CD8-positive, alpha-beta memory T cell (primary cell): ENCODE measurements around the gene SORBS2. TPM values are rescaled to one million over a fixed set of nuclear protein-coding genes. Genes with fewer than 3 reads are reported as not detected.

ENCODE experiments used
- CTCF ChIA-PET: fragments of 350-600 bp; sonication (Branson Sonifier 250); formaldehyde crosslinking; loops from one replicate; lab custom pipeline; 2021; ENCODE audit warnings: antibody characterized with exemption; lab: Charles Lee
- POLR2A ChIA-PET: fragments of 350-600 bp; sonication (Branson Sonifier 250); formaldehyde crosslinking; loops from one replicate; lab custom pipeline; 2021; ENCODE audit warnings: antibody characterized with exemption; lab: Charles Lee
- DNase-seq, 5 donors: peaks; one replicate each; pipeline versions ENCODE4 v3.0.0 to v3.0.0-alpha.2; 2020 to 2022; ENCODE audit warnings: mixed read lengths in 1 of 5
- H3K27ac ChIP-seq: one replicate; pipeline ENCODE4 v1.7.0; 2013; ENCODE audit warnings: low read depth, mild to moderate bottlenecking, low read length, moderate library complexity
- H3K27me3 ChIP-seq: 2 replicates; pipeline ENCODE4 v1.7.0; 2013; ENCODE audit warnings: low read length, mild to moderate bottlenecking; ENCODE audit not compliant: insufficient read depth, poor library complexity, severe bottlenecking
- H3K36me3 ChIP-seq: 2 replicates; pipeline ENCODE4 v1.7.0; 2013; ENCODE audit warnings: mild to moderate bottlenecking, low read length, moderate library complexity; ENCODE audit not compliant: insufficient read depth
- H3K4me1 ChIP-seq: 2 replicates; pipeline ENCODE4 v1.7.0; 2013; ENCODE audit warnings: mild to moderate bottlenecking, low read length, moderate library complexity; ENCODE audit not compliant: insufficient read depth
- H3K4me3 ChIP-seq: 2 replicates; pipeline ENCODE4 v1.7.0; 2013; ENCODE audit warnings: mild to moderate bottlenecking, low read length
- H3K9me3 ChIP-seq: 2 replicates; pipeline ENCODE4 v1.7.0; 2013; ENCODE audit warnings: mild to moderate bottlenecking, low read length
- H3K27ac Mint-ChIP-seq, 8 donors: one replicate each; pipeline ENCODE4 v1.8.0; 2020 to 2021; ENCODE audit warnings: mixed read lengths in 8 of 8, mild to moderate bottlenecking in 6 of 8, inconsistent platforms in 3 of 8, moderate library complexity in 3 of 8
- H3K27me3 Mint-ChIP-seq, 2 donors: one replicate each; pipeline ENCODE4 v1.8.0; 2020 to 2021; ENCODE audit warnings: mixed read lengths in 2 of 2, mild to moderate bottlenecking in 1 of 2, moderate library complexity in 1 of 2
- H3K36me3 Mint-ChIP-seq, 3 donors: one replicate each; pipeline ENCODE4 v1.8.0; 2020 to 2021; ENCODE audit warnings: mixed read lengths in 3 of 3, inconsistent platforms in 1 of 3, mild to moderate bottlenecking in 1 of 3
- H3K4me1 Mint-ChIP-seq, 3 donors: one replicate each; pipeline ENCODE4 v1.8.0; 2020 to 2021; ENCODE audit warnings: mixed read lengths in 3 of 3, inconsistent platforms in 1 of 3, mild to moderate bottlenecking in 1 of 3
- H3K4me3 Mint-ChIP-seq, 7 donors: one replicate each; pipeline ENCODE4 v1.8.0; 2020 to 2021; ENCODE audit warnings: mixed read lengths in 7 of 7, mild to moderate bottlenecking in 6 of 7, moderate library complexity in 4 of 7, inconsistent platforms in 2 of 7
- H3K9me3 Mint-ChIP-seq, 5 donors: one replicate each; pipeline ENCODE4 v1.8.0; 2020 to 2022; ENCODE audit warnings: mixed read lengths in 5 of 5, mild to moderate bottlenecking in 3 of 5, moderate library complexity in 2 of 5, inconsistent platforms in 1 of 5
- polyA plus RNA-seq: library from polyadenylated mRNA; unstranded; fragments of 300-500 nt; fragmentation: Illumina TruSeq; gene quantifications from one replicate; pipeline ENCODE4 v1.2.3, GENCODE V29; 2021
- total RNA-seq, 2 experiments: library from RNA; stranded (reverse); gene quantifications; one replicate each; pipeline ENCODE4 v1.2.3, GENCODE V29; 2021

Gene SORBS2
- total and polyA plus RNA-seq, 3 experiments from 2014 or later: not detected

- H3K36me3 ChIP-seq: no peaks in the 10 kb centered on the region
- H3K4me3 ChIP-seq: no peak overlapping the region
- CTCF ChIA-PET: interaction anchor here (1.0 to 2.9 kb wide), 4 partner anchors 8 to 127 kb away, joined by 3 to 14 read pairs (median 4); no protein-coding TSS in a partner anchor
- H3K9me3 ChIP-seq: no peaks in the 10 kb centered on the region
- H3K27ac Mint-ChIP-seq: no peak overlapping the region
- H3K27me3 ChIP-seq: no peaks in the 10 kb centered on the region
- DNase-seq: no peak
- H3K27ac ChIP-seq: no peak overlapping the region
- H3K27me3 Mint-ChIP-seq: peaks cover 4 to 37% of the 10 kb centered on the region in 2 donors
- H3K9me3 Mint-ChIP-seq: no peaks in the 10 kb centered on the region
- no peak overlapping the region for H3K4me3 Mint-ChIP-seq
- POLR2A ChIA-PET: no interaction called here
- H3K4me1 ChIP-seq: no peaks in the 10 kb centered on the region
- H3K36me3 Mint-ChIP-seq: no peaks in the 10 kb centered on the region
- no peaks in the 10 kb centered on the region for H3K4me1 Mint-ChIP-seq
Measured at GRCh38 chr4:185598846-185599552, 213.0 kb downstream of the SORBS2 start.

- H3K4me3 Mint-ChIP-seq: no peak overlapping the region
- ChIA-PET POLR2A (no interaction called here), CTCF (interaction anchor here (0.6 to 2.9 kb wide), 16 partner anchors 10 to 558 kb away, joined by 3 to 14 read pairs (median 4); partner anchors contain the start of gene UFSP2)
- Histone ChIP-seq H3K4me3 (no peak overlapping the region), H3K9me3 (no peaks in the 10 kb centered on the region), H3K36me3 (no peaks in the 10 kb centered on the region), H3K27me3 (no peaks in the 10 kb centered on the region), H3K4me1 (no peaks in the 10 kb centered on the region), H3K27ac (no peak overlapping the region)
- H3K4me1 Mint-ChIP-seq: no peaks in the 10 kb centered on the region
- DNase-seq: peak; percentile 34 to 72 (median 49)
- peaks cover 2 to 43% of the 10 kb centered on the region in 2 donors for H3K27me3 Mint-ChIP-seq
- no peak overlapping the region for H3K27ac Mint-ChIP-seq
- no peaks in the 10 kb centered on the region for H3K9me3 Mint-ChIP-seq
- no peaks in the 10 kb centered on the region for H3K36me3 Mint-ChIP-seq
Measured at GRCh38 chr4:185597532-185598188, 214.3 kb downstream of the SORBS2 start.

- H3K4me3 ChIP-seq: no peak overlapping the region
- no peaks in the 10 kb centered on the region for H3K9me3 Mint-ChIP-seq
- DNase-seq: no peak
- no peak overlapping the region for H3K27ac ChIP-seq
- no peak overlapping the region for H3K27ac Mint-ChIP-seq
- no peaks in the 10 kb centered on the region for H3K9me3 ChIP-seq
- no peaks in the 10 kb centered on the region for H3K4me1 ChIP-seq
- no peaks in the 10 kb centered on the region for H3K36me3 ChIP-seq
- H3K27me3 ChIP-seq: no peaks in the 10 kb centered on the region
- CTCF ChIA-PET: no interaction called here
- H3K4me3 Mint-ChIP-seq: no peak overlapping the region
- H3K4me1 Mint-ChIP-seq: peaks cover 0 to under 1% (median 0%) of the 10 kb centered on the region in 3 donors
- H3K36me3 Mint-ChIP-seq: peaks cover 0 to 1% (median 0%) of the 10 kb centered on the region in 3 donors
- H3K27me3 Mint-ChIP-seq: peaks cover 2 to 55% of the 10 kb centered on the region in 2 donors
- POLR2A ChIA-PET: no interaction called here
Measured at GRCh38 chr4:185592845-185593488, 219.0 kb downstream of the SORBS2 start.

- Mint-ChIP-seq H3K36me3 (peaks cover 0 to 1% (median 0%) of the 10 kb centered on the region in 3 donors), H3K9me3 (no peaks in the 10 kb centered on the region), H3K27me3 (peaks cover 5 to 56% of the 10 kb centered on the region in 2 donors), H3K4me3 (no peak overlapping the region), H3K4me1 (peaks cover 4 to 6% (median 5%) of the 10 kb centered on the region in 3 donors), H3K27ac (no peak overlapping the region)
- H3K9me3 ChIP-seq: no peaks in the 10 kb centered on the region
- DNase-seq: no peak
- H3K4me1 ChIP-seq: no peaks in the 10 kb centered on the region
- no peak overlapping the region for H3K27ac ChIP-seq
- no peaks in the 10 kb centered on the region for H3K27me3 ChIP-seq
- ChIA-PET POLR2A (no interaction called here), CTCF (no interaction called here)
- H3K4me3 ChIP-seq: no peak overlapping the region
- H3K36me3 ChIP-seq: no peaks in the 10 kb centered on the region
Measured at GRCh38 chr4:185592438-185592837, 219.6 kb downstream of the SORBS2 start.

GRCh38 chr4:185591679-185592141 lies 220.3 kb downstream of the SORBS2 start:
- Mint-ChIP-seq H3K4me3 (no peak overlapping the region), H3K27ac (peak overlapping the region in 1 of 8 donors; percentile 74), H3K9me3 (no peaks in the 10 kb centered on the region), H3K27me3 (peaks cover 7 to 59% of the 10 kb centered on the region in 2 donors), H3K4me1 (peaks cover 10 to 13% (median 10%) of the 10 kb centered on the region in 3 donors), H3K36me3 (peaks cover 0 to 1% (median 0%) of the 10 kb centered on the region in 3 donors)
- peaks cover 5% of the 10 kb centered on the region for H3K27me3 ChIP-seq
- H3K9me3 ChIP-seq: no peaks in the 10 kb centered on the region
- H3K4me1 ChIP-seq: peaks cover 3% of the 10 kb centered on the region
- no peaks in the 10 kb centered on the region for H3K36me3 ChIP-seq
- no peak for DNase-seq
- H3K4me3 ChIP-seq: no peak overlapping the region
- CTCF ChIA-PET: no interaction called here
- POLR2A ChIA-PET: no interaction called here
- no peak overlapping the region for H3K27ac ChIP-seq

- Histone ChIP-seq H3K27ac (no peak overlapping the region), H3K27me3 (peaks cover 8% of the 10 kb centered on the region), H3K4me3 (no peak overlapping the region), H3K9me3 (no peaks in the 10 kb centered on the region), H3K4me1 (peaks cover 3% of the 10 kb centered on the region), H3K36me3 (no peaks in the 10 kb centered on the region)
- Mint-ChIP-seq H3K27me3 (peaks cover 8 to 61% of the 10 kb centered on the region in 2 donors), H3K27ac (no peak overlapping the region), H3K4me3 (no peak overlapping the region), H3K9me3 (no peaks in the 10 kb centered on the region), H3K36me3 (peaks cover 0 to 1% (median 0%) of the 10 kb centered on the region in 3 donors), H3K4me1 (peaks cover 10 to 13% (median 10%) of the 10 kb centered on the region in 3 donors)
- CTCF ChIA-PET: no interaction called here
- DNase-seq: no peak
- POLR2A ChIA-PET: no interaction called here
Measured at GRCh38 chr4:185590982-185591381, 221.0 kb downstream of the SORBS2 start.

GRCh38 chr4:185589067-185589836 lies 222.7 kb downstream of the SORBS2 start:
- peaks cover 17 to 77% of the 10 kb centered on the region in 2 donors for H3K27me3 Mint-ChIP-seq
- peaks cover 0 to 1% (median 0%) of the 10 kb centered on the region in 3 donors for H3K36me3 Mint-ChIP-seq
- Histone ChIP-seq H3K4me1 (peaks cover 3% of the 10 kb centered on the region), H3K9me3 (no peaks in the 10 kb centered on the region), H3K27ac (no peak overlapping the region), H3K4me3 (no peak overlapping the region), H3K27me3 (peaks cover 8% of the 10 kb centered on the region), H3K36me3 (no peaks in the 10 kb centered on the region)
- CTCF ChIA-PET: no interaction called here
- H3K27ac Mint-ChIP-seq: peak overlapping the region in 2 of 8 donors; percentile 51 to 62
- DNase-seq: no peak
- H3K4me1 Mint-ChIP-seq: peaks cover 10 to 13% (median 10%) of the 10 kb centered on the region in 3 donors
- H3K4me3 Mint-ChIP-seq: peak overlapping the region in 1 of 7 donors; percentile 41
- no peaks in the 10 kb centered on the region for H3K9me3 Mint-ChIP-seq
- POLR2A ChIA-PET: no interaction called here
